NCI-H1436 treated with DMSO at 0.1 percent for 48 hours (cell line): ENCODE results near the gene LYZL2.

Source experiments
- DNase-seq: peaks from one replicate; lab custom pipeline; 2025; lab: John Stamatoyannopoulos, UW

The LYZL2 gene

GRCh38 chr10:30591249-30591670 lies 38.3 kb downstream of the LYZL2 start:
- no peak for DNase-seq

DNA sequence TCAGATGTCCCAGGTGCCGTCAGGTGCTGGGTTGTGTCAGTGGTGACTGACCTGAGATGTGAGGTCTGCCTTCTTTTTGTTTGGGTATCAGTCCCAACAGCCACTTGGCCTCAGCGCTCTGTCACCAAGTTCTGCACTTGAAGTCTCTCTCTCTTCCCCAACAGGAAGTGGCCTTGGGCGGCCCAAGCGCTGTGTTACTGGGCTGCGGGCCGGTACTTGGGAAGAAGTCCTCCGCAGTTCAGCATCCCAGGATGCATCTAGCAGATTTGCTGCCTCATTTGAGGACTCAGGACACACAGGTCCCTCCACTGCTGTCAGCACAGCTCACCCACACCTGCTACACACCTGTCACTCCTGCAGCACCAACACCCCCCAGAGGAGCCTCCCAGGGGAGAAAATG lies 40.1 kb downstream of the LYZL2 start:
- DNase-seq = no peak

GRCh38 chr10:30587522-30588031 lies 42.0 kb downstream of the LYZL2 start:
- no peak for DNase-seq

GRCh38 chr10:30586828-30587227 lies 42.7 kb downstream of the LYZL2 start:
- no peak for DNase-seq

GRCh38 chr10:30583778-30584415 lies 45.7 kb downstream of the LYZL2 start:
- DNase-seq = no peak

- DNase-seq = no peak
These were observed 47.7 kb downstream of the LYZL2 start for GRCh38 chr10:30581779-30582380.

DNA sequence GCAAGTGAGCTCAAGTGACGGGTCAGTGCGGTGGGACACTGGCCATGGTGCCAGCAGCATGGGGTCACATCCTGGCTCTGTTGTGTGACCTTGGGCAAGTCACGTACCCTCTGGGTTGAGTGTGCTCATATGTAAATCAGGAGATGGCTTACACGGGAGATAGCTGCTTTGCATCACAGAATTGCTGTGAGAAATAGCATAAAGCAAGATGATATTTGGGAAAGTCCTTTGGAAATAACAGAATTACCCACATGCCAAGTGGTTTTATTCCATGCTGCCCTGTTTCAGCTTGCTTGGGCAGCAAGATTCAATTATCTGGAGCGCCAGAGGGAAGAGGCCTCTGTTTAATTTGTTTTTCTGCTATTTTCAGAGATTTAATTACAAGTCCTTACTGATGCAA lies 48.9 kb downstream of the LYZL2 start:
- DNase-seq = no peak

- DNase-seq = no peak
These were observed 49.3 kb downstream of the LYZL2 start for GRCh38 chr10:30580241-30580640.

DNA sequence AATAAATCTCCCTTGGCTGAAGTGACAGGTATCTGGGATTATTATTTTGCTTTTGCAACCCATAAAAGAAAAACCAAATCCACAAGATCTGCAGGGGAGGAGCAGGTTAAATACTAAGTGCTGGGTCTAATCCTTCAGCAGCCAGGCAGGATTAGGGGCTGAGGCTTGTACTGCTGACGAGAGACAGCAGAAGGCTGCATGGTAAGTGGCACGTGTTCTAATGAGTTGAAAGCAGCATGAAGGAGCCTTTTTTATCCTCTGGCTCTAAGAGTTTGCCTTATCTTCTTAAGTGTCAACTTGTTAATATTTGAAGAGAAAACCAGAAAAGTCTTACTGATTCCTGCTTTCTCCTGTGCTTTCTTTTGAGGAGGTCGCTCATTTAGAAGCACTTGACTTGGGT lies 50.0 kb downstream of the LYZL2 start:
- DNase-seq = no peak

GRCh38 chr10:30577048-30577447 lies 52.5 kb downstream of the LYZL2 start:
- DNase-seq = no peak

DNA sequence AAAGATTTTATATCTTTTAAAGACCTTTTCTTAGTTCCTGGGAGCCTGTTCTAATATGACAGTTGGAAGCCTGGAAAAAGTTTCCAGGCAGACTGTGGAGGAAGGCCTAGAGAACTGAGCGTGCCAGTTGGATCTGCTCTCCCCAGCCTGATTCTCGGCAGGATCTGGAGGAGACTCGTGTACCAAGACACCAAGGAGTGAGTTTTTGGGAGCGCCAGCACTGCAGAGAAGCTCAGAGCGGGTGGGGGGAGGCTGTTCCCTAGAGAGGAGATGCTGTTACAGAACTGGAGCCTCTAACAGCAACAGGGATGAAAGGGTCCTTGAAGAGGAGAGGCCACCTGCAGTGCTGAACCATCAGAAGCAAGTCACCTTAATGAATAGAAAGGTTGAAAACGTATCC lies 52.9 kb downstream of the LYZL2 start:
- no peak for DNase-seq

- DNase-seq = no peak
These were observed 55.1 kb downstream of the LYZL2 start for GRCh38 chr10:30574432-30574796.

DNA sequence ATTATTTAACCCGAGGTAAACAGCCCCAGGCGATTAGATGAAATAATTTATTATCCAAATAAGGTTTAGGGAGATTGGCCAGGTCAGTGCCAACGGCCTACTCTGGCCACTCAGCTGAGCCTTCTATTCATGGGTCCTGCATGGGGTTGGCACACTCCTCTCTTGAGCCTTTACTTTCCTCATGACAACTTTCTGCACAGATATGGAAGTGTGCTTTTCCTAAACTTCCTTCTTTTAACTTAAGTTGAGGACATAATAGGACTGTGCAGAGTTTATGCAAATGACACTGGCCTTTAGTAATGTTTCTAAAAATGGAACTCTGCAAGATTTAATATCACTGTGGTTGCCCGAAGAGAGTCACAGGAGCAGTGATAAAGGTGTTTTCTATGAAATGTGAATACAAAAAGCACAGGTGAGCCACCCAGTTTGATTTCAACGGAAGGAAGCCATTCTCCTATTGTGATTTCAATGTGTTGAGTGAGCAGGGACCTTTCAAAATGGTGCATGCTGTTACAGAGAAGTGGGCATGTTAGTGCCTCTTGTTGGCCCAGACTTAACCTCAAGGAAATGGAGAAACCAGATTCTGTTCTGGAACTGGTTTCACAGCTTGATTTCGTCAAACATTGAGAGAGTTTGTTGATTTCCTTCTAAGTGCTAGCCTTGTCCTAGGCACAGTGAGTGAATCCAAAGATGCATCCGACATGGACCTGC lies 55.7 kb downstream of the LYZL2 start:
- DNase-seq = no peak

GRCh38 chr10:30565449-30565848 lies 64.1 kb downstream of the LYZL2 start:
- no peak for DNase-seq

- no peak for DNase-seq
These were observed 66.8 kb downstream of the LYZL2 start for GRCh38 chr10:30562787-30563186.
